Muscle layer of duodenum (tissue), 2 donors: ENCODE data around the gene HSF5.

Experiments
- H3K27ac ChIP-seq: one replicate; pipeline ENCODE4 v1.7.0; 2013; ENCODE audit warnings: mild to moderate bottlenecking, low read length
- H3K27me3 ChIP-seq: one replicate; pipeline ENCODE4 v1.7.0; 2013; ENCODE audit warnings: low read depth, mild to moderate bottlenecking, control low read depth, low read length
- H3K36me3 ChIP-seq, 2 donors: one replicate each; pipeline ENCODE4 v1.7.0; 2013; ENCODE audit warnings: low read length in 2 of 2, control low read depth in 1 of 2, mild to moderate bottlenecking in 1 of 2; ENCODE audit not compliant: insufficient read depth in 2 of 2, control insufficient read depth in 1 of 2
- H3K4me1 ChIP-seq, 2 donors: one replicate each; pipeline ENCODE4 v1.7.0; 2013; ENCODE audit warnings: low read length in 2 of 2, mild to moderate bottlenecking in 2 of 2, control low read depth in 1 of 2, moderate library complexity in 1 of 2; ENCODE audit not compliant: insufficient read depth in 2 of 2, control insufficient read depth in 1 of 2
- H3K4me3 ChIP-seq, 2 donors: one replicate each; pipeline ENCODE4 v1.7.0; 2013; ENCODE audit warnings: low read length in 2 of 2, low read depth in 1 of 2, mild to moderate bottlenecking in 1 of 2
- H3K9me3 ChIP-seq, 2 donors: one replicate each; pipeline ENCODE4 v1.7.0; 2013; ENCODE audit warnings: low read length in 2 of 2, control low read depth in 1 of 2, mild to moderate bottlenecking in 1 of 2; ENCODE audit not compliant: control insufficient read depth in 1 of 2
- donor health status: healthy.

Gene HSF5

DNA sequence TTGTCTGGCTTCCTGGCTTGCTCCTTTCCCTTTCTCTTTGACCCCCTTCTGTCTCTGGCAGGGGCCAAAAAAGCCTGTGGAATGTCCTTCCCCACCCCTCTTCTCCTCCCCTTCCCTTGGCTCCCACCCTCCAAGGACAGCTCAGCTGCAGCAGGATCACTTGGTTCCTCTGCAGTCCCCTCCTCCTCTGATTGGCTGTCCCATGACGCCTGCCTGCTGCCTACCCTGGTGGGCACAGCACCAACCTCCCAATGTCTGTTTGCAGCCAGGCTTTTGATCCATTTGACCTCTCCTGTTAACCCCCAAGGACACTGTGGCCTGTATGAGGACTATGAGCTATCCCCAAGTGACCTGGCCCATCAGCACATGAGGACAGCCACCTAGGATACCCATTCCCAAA lies 41.1 kb upstream of the HSF5 start:
- no peak overlapping the region for H3K4me3 ChIP-seq
- no peak overlapping the region for H3K27ac ChIP-seq
- no peaks in the 10 kb centered on the region for H3K36me3 ChIP-seq
- H3K27me3 ChIP-seq, result no peaks in the 10 kb centered on the region
- no peaks in the 10 kb centered on the region for H3K9me3 ChIP-seq
- H3K4me1 ChIP-seq, result peaks cover 0 to 18% of the 10 kb centered on the region in 2 donors

DNA sequence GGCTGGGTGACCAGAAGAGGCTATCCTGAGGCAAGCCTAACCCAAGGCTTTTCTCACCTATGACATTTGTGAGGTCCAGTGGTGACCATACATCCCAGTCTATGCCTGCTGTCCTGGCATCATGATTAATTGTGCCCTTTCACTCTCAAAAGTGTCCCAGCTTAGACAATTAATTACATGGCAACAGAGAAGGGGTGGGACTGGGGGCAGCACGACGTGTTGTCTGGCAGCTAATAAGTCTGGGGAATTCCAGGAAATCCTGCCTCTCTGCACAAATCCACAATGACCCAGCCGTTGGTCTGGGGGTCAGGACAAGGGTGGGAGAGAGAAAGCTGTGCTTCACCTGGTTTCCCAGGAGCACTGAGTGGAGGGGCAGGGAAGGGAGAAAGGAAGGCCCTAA lies 40.2 kb upstream of the HSF5 start:
- no peak overlapping the region for H3K4me3 ChIP-seq
- peaks cover 0 to 18% of the 10 kb centered on the region in 2 donors for H3K4me1 ChIP-seq

DNA sequence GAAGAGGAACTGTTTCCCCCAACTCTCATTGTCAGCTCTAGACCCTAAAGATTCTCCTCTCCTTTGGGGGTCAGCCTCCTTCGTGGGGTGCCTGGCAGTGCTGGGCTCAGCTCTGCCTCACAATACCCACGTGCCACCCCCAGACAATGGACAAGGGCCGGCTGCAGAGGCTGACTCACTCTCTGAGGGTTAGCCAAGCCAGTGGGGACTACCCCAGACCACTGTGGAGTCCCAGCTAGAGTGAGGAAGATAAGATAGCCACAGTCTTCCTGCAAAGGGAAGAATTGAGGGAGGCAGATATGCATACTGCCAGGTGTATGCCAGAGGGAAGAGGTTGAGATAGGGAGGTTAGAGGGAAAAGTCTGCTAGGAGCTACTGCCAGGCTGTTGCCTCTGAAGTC lies 39.7 kb upstream of the HSF5 start:
- no peak overlapping the region for H3K27ac ChIP-seq
- H3K36me3 ChIP-seq, result no peaks in the 10 kb centered on the region
- no peaks in the 10 kb centered on the region for H3K27me3 ChIP-seq
- H3K4me3 ChIP-seq, result no peak overlapping the region
- peaks cover 0 to 18% of the 10 kb centered on the region in 2 donors for H3K4me1 ChIP-seq
- H3K9me3 ChIP-seq, result no peaks in the 10 kb centered on the region

More for the DNA sequence above, 40.2 kb upstream of the HSF5 start:
- Histone ChIP-seq H3K9me3 (no peaks in the 10 kb centered on the region), H3K27ac (no peak overlapping the region), H3K27me3 (no peaks in the 10 kb centered on the region), H3K36me3 (no peaks in the 10 kb centered on the region)

DNA sequence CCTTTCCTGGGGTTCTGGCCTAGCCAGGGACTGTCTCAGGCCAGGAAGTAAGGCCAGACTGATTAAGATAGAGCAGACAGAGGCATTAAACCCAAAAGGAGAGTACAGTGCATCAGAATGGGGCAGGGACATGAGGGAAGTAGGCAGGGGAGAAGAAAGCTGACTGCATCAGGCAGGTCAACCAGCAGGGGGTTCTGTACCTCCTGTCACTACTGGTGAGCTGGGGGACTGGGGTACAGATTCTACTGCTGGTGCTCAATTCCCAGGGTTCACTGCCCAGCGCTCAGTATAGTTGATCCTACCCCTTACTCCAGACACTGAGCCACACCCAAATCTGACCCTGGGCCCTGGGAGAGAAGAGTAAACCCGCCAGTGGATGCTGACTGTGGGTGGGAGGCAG lies 39.1 kb upstream of the HSF5 start:
- Histone ChIP-seq H3K4me3 (no peak overlapping the region), H3K4me1 (peaks cover 0 to 13% of the 10 kb centered on the region in 2 donors), H3K27ac (no peak overlapping the region), H3K27me3 (no peaks in the 10 kb centered on the region), H3K9me3 (no peaks in the 10 kb centered on the region), H3K36me3 (no peaks in the 10 kb centered on the region)

DNA sequence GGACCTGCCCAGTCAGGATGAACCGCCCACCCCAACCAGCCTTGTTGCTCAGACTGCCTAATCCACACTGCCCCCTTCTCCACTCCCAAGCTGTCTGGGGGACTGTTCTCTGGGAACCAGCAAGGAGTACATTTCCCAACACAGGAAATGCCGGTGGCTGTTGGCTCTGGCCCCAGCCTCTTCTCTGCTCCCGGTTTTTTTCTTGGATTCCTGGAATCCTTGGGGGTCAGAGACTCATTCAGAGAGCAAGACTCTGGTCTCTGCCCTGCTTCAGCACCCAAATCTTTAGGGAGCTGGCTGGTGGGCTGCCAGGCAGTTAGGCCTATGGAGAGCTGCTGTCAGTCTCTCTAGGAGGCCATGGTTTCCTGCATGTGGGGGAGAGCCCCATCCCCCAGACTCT lies 37.0 kb upstream of the HSF5 start:
- H3K4me3 ChIP-seq, result no peak overlapping the region

DNA sequence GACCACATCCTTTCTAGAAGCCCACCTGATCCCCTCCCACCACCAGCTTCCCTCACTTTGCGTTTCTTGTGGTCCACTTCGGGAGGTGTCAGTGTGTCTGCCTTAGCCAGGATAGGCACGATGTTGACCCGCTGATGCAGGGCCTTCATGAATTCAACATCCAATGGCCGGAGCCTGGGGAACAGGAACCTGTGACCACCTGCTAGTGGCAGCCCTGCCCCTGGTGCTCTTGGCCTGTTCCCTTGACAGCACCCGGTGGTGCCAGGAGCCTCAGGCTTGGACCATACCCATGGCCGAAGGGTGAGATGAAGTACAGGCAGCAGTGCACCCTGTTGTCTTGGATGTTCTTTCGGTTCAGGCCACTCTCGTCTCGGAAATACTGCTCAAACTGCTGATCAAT lies 33.5 kb upstream of the HSF5 start:
- Histone ChIP-seq H3K4me1 (peaks cover 7 to 8% of the 10 kb centered on the region in 2 donors), H3K27ac (no peak overlapping the region), H3K4me3 (no peak overlapping the region), H3K36me3 (no peaks in the 10 kb centered on the region), H3K9me3 (no peaks in the 10 kb centered on the region), H3K27me3 (no peaks in the 10 kb centered on the region)

More for the DNA sequence above, 37.0 kb upstream of the HSF5 start:
- Histone ChIP-seq H3K4me1 (no peaks in the 10 kb centered on the region), H3K36me3 (no peaks in the 10 kb centered on the region), H3K27ac (peak overlapping the region; percentile 54), H3K27me3 (no peaks in the 10 kb centered on the region), H3K9me3 (no peaks in the 10 kb centered on the region)

DNA sequence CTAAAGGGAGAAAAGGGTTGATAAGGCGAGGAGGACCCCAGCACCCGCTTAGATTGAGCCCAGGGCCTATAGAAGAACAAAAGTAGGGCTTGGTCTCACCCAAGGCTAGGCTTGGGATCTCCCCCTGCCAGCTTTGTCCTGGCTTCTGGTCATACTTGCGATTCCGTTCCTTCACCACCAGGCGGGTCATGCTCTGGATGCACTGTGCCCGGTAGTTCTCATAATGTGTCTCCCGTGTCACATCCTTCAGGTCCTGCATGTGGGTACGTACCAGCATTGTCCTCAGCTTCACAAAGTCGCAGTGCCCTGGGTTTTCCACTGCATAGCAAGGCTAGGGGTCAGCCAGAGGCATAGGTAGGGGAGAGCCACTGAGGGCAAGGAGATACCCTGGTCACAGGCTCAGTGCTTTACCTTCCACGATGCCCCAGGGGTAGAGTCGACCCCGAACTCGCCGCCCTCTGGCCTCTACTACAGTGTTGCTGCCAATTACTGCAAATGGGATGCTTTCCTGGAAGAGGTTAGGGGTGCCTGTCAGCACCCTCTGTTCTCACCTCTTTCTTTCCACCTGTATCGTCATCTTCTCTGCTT lies 32.7 kb upstream of the HSF5 start:
- Histone ChIP-seq H3K9me3 (no peaks in the 10 kb centered on the region), H3K27ac (no peak overlapping the region), H3K4me3 (no peak overlapping the region), H3K36me3 (no peaks in the 10 kb centered on the region), H3K4me1 (peaks cover 9 to 15% of the 10 kb centered on the region in 2 donors), H3K27me3 (no peaks in the 10 kb centered on the region)

DNA sequence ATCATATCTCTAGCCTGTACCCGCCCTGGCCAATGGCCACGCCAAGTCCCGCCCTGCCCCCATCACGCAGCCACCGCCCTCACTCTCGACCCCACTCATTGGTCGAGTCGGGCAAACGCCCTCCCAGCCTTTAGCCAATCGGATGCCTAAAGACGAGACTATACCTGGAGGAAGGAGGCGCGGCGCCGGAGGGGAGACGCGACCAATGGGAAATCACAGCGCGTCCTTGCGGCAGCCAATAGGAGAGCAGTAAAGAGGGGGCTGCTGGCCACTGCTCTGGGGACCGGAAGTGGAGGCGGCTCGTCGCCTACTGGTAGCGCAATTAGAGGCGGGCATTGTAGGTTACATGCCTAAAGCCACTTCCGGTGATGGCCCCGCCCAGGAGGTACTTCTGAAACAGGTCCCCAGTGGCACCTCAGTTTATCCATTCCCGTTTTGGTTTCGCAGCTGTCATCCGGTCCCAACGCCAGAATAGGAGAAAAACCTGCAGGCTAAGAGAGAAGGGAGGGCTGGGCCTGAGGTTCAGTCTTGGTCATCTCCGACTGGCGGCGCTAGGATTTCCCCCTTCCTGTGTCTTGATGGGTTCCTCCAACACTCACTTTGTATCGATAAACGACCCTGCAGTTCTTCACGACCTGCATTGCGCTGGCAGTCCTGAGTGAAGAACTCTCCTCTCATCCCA lies 29.9 kb upstream of the HSF5 start:
- Histone ChIP-seq H3K4me1 (peaks cover 20 to 36% of the 10 kb centered on the region in 2 donors), H3K4me3 (peak overlapping the region; percentile 87 to 97), H3K27ac (peak overlapping the region; percentile 98), H3K27me3 (no peaks in the 10 kb centered on the region), H3K36me3 (no peaks in the 10 kb centered on the region), H3K9me3 (no peaks in the 10 kb centered on the region)

DNA sequence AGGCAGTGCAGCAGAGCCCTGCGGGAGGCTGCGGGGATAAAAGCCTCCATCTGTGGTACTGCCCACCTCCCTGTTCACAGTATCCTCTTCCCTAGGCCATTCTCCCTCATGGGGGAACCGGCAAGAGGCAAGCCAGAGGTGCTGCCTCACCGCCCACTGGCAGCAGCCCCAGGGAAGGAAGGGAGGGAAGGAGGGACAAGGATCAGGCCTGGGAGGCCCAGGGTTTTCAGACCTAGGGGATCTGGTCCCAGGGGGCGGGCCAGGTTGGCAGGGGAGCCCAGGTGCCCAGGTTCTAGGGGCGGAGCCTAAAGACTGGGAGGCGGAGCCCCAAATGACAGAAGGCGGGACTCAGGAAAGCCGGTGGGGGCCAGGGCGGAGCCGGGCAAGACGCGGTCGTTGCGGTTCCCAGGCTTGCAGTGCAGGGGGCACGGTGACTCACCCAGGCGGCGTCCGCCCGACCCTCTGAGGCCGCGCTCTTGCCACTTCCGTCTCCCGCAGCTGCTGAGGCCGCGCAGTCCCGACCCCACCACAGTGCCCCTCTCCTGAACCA lies 29.2 kb upstream of the HSF5 start:
- Histone ChIP-seq H3K27me3 (no peaks in the 10 kb centered on the region), H3K4me3 (peak overlapping the region; percentile 82 to 87), H3K27ac (peak overlapping the region; percentile 96), H3K9me3 (no peaks in the 10 kb centered on the region), H3K36me3 (peaks cover 3 to 4% of the 10 kb centered on the region in 2 donors), H3K4me1 (peaks cover 20 to 36% of the 10 kb centered on the region in 2 donors)

DNA sequence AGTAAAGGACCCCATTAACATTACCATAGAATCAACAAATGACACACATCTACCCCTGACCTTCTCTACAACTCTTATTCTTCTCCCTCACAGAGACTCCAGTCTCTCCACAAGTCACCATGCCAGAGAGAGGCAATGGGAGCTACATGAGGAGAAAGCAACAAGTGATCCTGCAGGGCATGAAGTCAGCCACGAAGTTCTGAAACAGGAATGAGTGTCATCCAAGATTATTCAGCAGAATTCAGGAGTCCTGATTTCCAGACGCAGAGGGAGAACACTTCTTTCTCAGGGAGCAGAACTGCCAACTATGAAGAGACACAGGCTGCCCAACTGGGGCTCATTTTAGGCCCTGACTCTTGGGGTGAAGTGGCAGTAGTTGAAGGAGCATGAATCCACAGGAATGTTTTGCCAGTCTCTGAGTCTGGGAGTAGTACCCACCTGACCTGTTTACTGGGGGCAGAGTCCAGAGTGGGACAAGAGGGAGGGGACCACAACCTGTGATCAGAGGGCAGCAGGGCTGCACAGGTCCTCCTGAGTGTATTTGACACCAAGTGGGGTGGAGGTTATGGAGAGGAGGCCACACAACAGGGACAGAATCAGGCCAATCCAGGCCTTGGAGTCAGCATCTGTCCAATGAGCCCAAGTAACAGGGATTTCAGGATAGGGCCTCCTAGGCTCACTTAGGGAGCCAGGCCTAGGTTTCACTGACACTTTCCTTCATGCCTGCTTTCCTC lies 28.6 kb upstream of the HSF5 start:
- H3K4me3 ChIP-seq, result peak overlapping the region; percentile 82 to 87
- H3K27ac ChIP-seq, result peak overlapping the region; percentile 96
- H3K9me3 ChIP-seq, result no peaks in the 10 kb centered on the region
- H3K27me3 ChIP-seq, result no peaks in the 10 kb centered on the region
- H3K4me1 ChIP-seq, result peaks cover 20 to 36% of the 10 kb centered on the region in 2 donors
- peaks cover 6 to 7% of the 10 kb centered on the region in 2 donors for H3K36me3 ChIP-seq

DNA sequence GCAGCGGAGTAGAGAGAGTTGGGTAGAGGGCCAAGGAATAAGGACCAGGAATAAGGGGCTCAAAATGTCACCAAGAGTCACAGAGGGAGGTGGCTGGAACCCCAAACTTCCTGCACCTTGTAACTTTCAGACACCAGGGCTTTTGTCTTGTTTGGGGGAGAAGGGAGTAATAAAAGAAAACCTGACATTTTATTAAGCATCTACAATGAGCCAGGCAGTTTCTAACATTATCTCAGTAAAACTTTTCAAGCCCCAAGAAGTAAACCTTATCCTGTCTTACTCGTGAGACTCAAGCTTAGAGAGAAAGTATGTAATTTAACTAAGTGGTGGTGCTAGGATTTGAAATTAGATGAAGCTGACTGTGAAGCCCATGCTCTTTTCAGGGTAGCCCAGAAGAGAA lies 27.1 kb upstream of the HSF5 start:
- H3K9me3 ChIP-seq, result no peaks in the 10 kb centered on the region
- H3K4me1 ChIP-seq, result peaks cover 20 to 36% of the 10 kb centered on the region in 2 donors
- peak overlapping the region; percentile 71 for H3K27ac ChIP-seq
- no peaks in the 10 kb centered on the region for H3K27me3 ChIP-seq
- peaks cover 21 to 22% of the 10 kb centered on the region in 2 donors for H3K36me3 ChIP-seq
- peak overlapping the region; percentile 52 to 77 for H3K4me3 ChIP-seq
